Measurements from ENCODE around the gene OR2S2.

GRCh38 chr9:35907711-35908503 is 50.0 kb downstream of the OR2S2 start:
- TF ChIP-seq CTCF (IDR thresholded peaks at IDR 0.05; ENCODE audit: borderline replicate concordance, extremely low read depth, low read length, poor library complexity, severe bottlenecking) (no peak), EZH2 (IDR thresholded peaks at IDR 0.05; ENCODE audit: borderline replicate concordance, low read depth, low read length, severe bottlenecking) (no peak)
